GM12878 (cell line): Measurements from ENCODE around the gene TPPP. TPM values are rescaled to one million over a fixed set of nuclear protein-coding genes. Genes with fewer than 3 reads are reported as not detected.

ENCODE experiments used
- ATAC-seq: fragments of 200-7000 bp; cut with Tn5 transposase; 3 replicates; pipeline ENCODE4 v1.9.1; 2020; ENCODE audit warnings: mild to moderate bottlenecking, moderate library complexity
- BruUV-seq: library from RNA; stranded (reverse); fragments of 400-500 nt; replicated peaks from 2 replicates; lab custom pipeline; 2021; lab: Mats Ljungman, UMichigan
- CTCF ChIA-PET: fragments of 300-600 bp; sonication (Branson Sonifier 250); formaldehyde crosslinking; extraction: SDS; loops from one replicate; lab custom pipeline; 2021; ENCODE audit warnings: inconsistent platforms; lab: Yijun Ruan, JAX
- POLR2A ChIA-PET: fragments of 350-600 bp; formaldehyde crosslinking; extraction: SDS; loops from one replicate; lab custom pipeline; 2021; ENCODE audit warnings: inconsistent platforms; lab: Charles Lee
- RAD21 ChIA-PET: fragments of 300-600 bp; sonication (Branson Sonifier 250); formaldehyde crosslinking; loops from one replicate; lab custom pipeline; 2023; ENCODE audit warnings: antibody characterized with exemption; ENCODE audit not compliant: unreplicated experiment; lab: Charles Lee
- SMC1A ChIA-PET: fragments of 300-600 bp; sonication (Branson Sonifier 250); formaldehyde crosslinking; loops from one replicate; lab custom pipeline; 2023; ENCODE audit not compliant: unreplicated experiment, uncharacterized antibody; lab: Charles Lee
- DNase-seq: peaks from one replicate; pipeline ENCODE4 v3.0.0-alpha.2; 2011; ENCODE audit warnings: low read depth, low spot score
- FAIRE-seq: peaks from 3 replicates; lab custom pipeline; 2011; peaks lifted over from hg19 to GRCh38; lab: Jason Lieb, UNC
- H2AFZ ChIP-seq: 2 replicates; pipeline ENCODE4 v1.6.0; 2011; ENCODE audit warnings: low read depth, low read length, control low read depth; ENCODE audit not compliant: control insufficient read depth
- H3K27ac ChIP-seq: 2 replicates; pipeline ENCODE4 v1.5.1; 2011; ENCODE audit warnings: control low read depth; ENCODE audit not compliant: control insufficient read depth, insufficient read depth
- H3K27me3 ChIP-seq, 2 experiments: replicated peaks in 1 of 2; 2 replicates each; pipeline versions ENCODE4 v1.6.0 to v1.6.1; 2011; ENCODE audit warnings: low read length in 1 of 2; ENCODE audit not compliant: control insufficient read depth in 2 of 2, insufficient read depth in 2 of 2
- H3K36me3 ChIP-seq, 2 experiments: 2 replicates each; pipeline ENCODE4 v1.5.1; 2011; ENCODE audit warnings: low read length in 1 of 2; ENCODE audit not compliant: control insufficient read depth in 2 of 2, insufficient read depth in 2 of 2
- H3K4me1 ChIP-seq: 2 replicates; pipeline ENCODE4 v1.6.1; 2011; ENCODE audit warnings: mild to moderate bottlenecking, low read length, moderate library complexity, mixed read lengths; ENCODE audit not compliant: control insufficient read depth, insufficient read depth
- H3K4me2 ChIP-seq: 2 replicates; pipeline ENCODE4 v1.6.0; 2011; ENCODE audit warnings: control low read depth; ENCODE audit not compliant: control insufficient read depth, insufficient read depth
- H3K4me3 ChIP-seq: fragments of 200-600 bp; sonication (generic); 2 replicates; pipeline ENCODE4 v1.5.1; 2016
- H3K79me2 ChIP-seq: 2 replicates; pipeline ENCODE4 v1.6.0; 2011; ENCODE audit warnings: low read length; ENCODE audit not compliant: control insufficient read depth, insufficient read depth
- H3K9ac ChIP-seq: 2 replicates; pipeline ENCODE4 v1.8.0; 2011; ENCODE audit warnings: low read length, control low read depth, mixed read lengths; ENCODE audit not compliant: control insufficient read depth, insufficient read depth
- H3K9me3 ChIP-seq: replicated peaks from 3 replicates; pipeline ENCODE4 v1.5.1; 2011; ENCODE audit warnings: mild to moderate bottlenecking, low read length; ENCODE audit not compliant: control insufficient read depth, insufficient read depth
- H4K20me1 ChIP-seq: 2 replicates; pipeline ENCODE4 v1.6.0; 2011; ENCODE audit not compliant: control insufficient read depth, insufficient read depth
- ATF3 ChIP-seq: IDR thresholded peaks from 2 replicates; pipeline ENCODE4 v1.6.1; 2011; ENCODE audit warnings: low read depth, mild to moderate bottlenecking, low read length, moderate library complexity, borderline replicate concordance; ENCODE audit errors: extremely low read depth
- BACH1 ChIP-seq: fragments of 450-650 bp; IDR thresholded peaks from 2 replicates; pipeline ENCODE4 v1.6.1; 2017; ENCODE audit warnings: mild to moderate bottlenecking, borderline replicate concordance
- CBX5 ChIP-seq: sonication (generic); IDR thresholded peaks from 2 replicates; pipeline ENCODE4 v1.6.1; 2016; ENCODE audit warnings: low read depth, moderate library complexity, mild to moderate bottlenecking, inconsistent platforms
- CHD1 ChIP-seq: IDR thresholded peaks from 2 replicates; pipeline ENCODE4 v1.6.1; 2012; ENCODE audit warnings: low read depth, low read length, improper control_type of control experiment
- E2F8 ChIP-seq: fragments of 450-650 bp; IDR thresholded peaks from 2 replicates; pipeline ENCODE4 v1.6.1; 2018; ENCODE audit warnings: mild to moderate bottlenecking, low read depth, moderate library complexity; ENCODE audit not compliant: partially characterized antibody
- HDAC2 ChIP-seq: fragments of 200-600 bp; sonication (generic); IDR thresholded peaks from 2 replicates; pipeline ENCODE4 v1.6.1; 2017
- KDM1A ChIP-seq: fragments of 200-600 bp; sonication (generic); IDR thresholded peaks from 2 replicates; pipeline ENCODE4 v1.6.1; 2016; ENCODE audit warnings: borderline replicate concordance
- MEF2B ChIP-seq: fragments of 450-650 bp; IDR thresholded peaks from 2 replicates; pipeline ENCODE4 v1.6.1; 2018; ENCODE audit warnings: mild to moderate bottlenecking, moderate library complexity; ENCODE audit not compliant: partially characterized antibody, poor library complexity, severe bottlenecking
- MXI1 ChIP-seq: fragments of 150-350 bp; IDR thresholded peaks from 2 replicates; pipeline ENCODE4 v1.6.1; 2011; ENCODE audit warnings: low read depth, mild to moderate bottlenecking, inconsistent platforms, low read length, improper control_type of control experiment
- MYB ChIP-seq: fragments of 150-350 bp; IDR thresholded peaks from 2 replicates; pipeline ENCODE4 v1.6.1; 2014; ENCODE audit warnings: mild to moderate bottlenecking, low read depth, low read length, borderline replicate concordance
- PAX8 ChIP-seq: fragments of 450-650 bp; IDR thresholded peaks from 2 replicates; pipeline ENCODE4 v1.6.1; 2017; ENCODE audit warnings: mild to moderate bottlenecking, moderate library complexity
- POLR2A ChIP-seq: IDR thresholded peaks from 2 replicates; pipeline ENCODE4 v1.6.1; 2011; ENCODE audit warnings: low read depth, mild to moderate bottlenecking, low read length
- RAD21 ChIP-seq: IDR thresholded peaks from 2 replicates; pipeline ENCODE4 v1.6.1; 2011; ENCODE audit warnings: mild to moderate bottlenecking, low read depth, low read length, moderate library complexity; ENCODE audit not compliant: insufficient read depth
- RELA ChIP-seq: fragments of 450-650 bp; IDR thresholded peaks from 2 replicates; pipeline ENCODE4 v1.8.0; 2014; ENCODE audit warnings: borderline replicate concordance; ENCODE audit not compliant: partially characterized antibody
- SP1 ChIP-seq: IDR thresholded peaks from one replicate; pipeline ENCODE4 v1.6.1; 2011; ENCODE audit warnings: low read depth, low read length
- ZBTB33 ChIP-seq: fragments of 450-650 bp; IDR thresholded peaks from 2 replicates; pipeline ENCODE4 v1.6.1; 2017; ENCODE audit warnings: mild to moderate bottlenecking
- ZNF687 ChIP-seq: fragments of 450-650 bp; IDR thresholded peaks from 2 replicates; pipeline ENCODE4 v1.6.1; 2017; ENCODE audit warnings: mild to moderate bottlenecking, moderate library complexity
- WGBS: methylation state at CpG from one replicate; pipeline ENCODE4 v1.1.6; 2016; ENCODE audit warnings: low lambda C conversion rate; ENCODE audit not compliant: insufficient replicate concordance, insufficient coverage; ENCODE audit errors: missing lambda C conversion rate; 5-methylcytosine and 5-hydroxymethylcytosine counted together
- in situ Hi-C: fragments of 300-500 bp; cut with MboI; formaldehyde crosslinking; loops from 9 replicates; pipeline ENCODE4 v1.14.3; 2018; ENCODE audit warnings: mixed read lengths
- intact Hi-C: fragments of 100-400 bp; cut with micrococcal nuclease; formaldehyde crosslinking; loops from one replicate; pipeline ENCODE4 v1.14.2; 2022; ENCODE audit not compliant: unreplicated experiment
- polyA plus RNA-seq, 11 experiments: library from polyadenylated mRNA; depleted of rRNA in 4 of 11; unstranded in 6 of 11; stranded (reverse) in 5 of 11; fragments of >200 nt; fragmentation: Nextera tagmentation in 4 of 11; fragmentation: Illumina TruSeq in 1 of 11; extraction: Ambion mirVana in 4 of 11; extraction: Trizol in 1 of 11; gene quantifications; 1 replicate in 1 of 11; 2 replicates in 10 of 11; pipeline versions ENCODE4 v1.2.1 to v1.2.3, GENCODE V29; 2011 to 2016; ENCODE audit warnings: inconsistent platforms in 2 of 11, missing spikeins in 2 of 11, low read depth in 1 of 11
- total RNA-seq, 4 experiments: library from RNA; depleted of rRNA in 3 of 4; stranded (reverse); fragments of >200 nt in 3 of 4; fragmentation: Illumina TruSeq in 1 of 4; extraction: Trizol in 1 of 4; gene quantifications; 2 replicates each; pipeline versions ENCODE4 v1.2.1 to v1.2.3, GENCODE V29; 2013 to 2021

Gene TPPP
- total and polyA plus RNA-seq, 10 of the 15 experiments (the other 5 are each of a cell fraction or from before 2014, with no cell fraction given): under 0.01 to 0.24 (median 0.04) TPM; not detected in 4

- Histone ChIP-seq H3K4me2 (no peak overlapping the region), H2AFZ (no peak overlapping the region), H4K20me1 (no peaks in the 10 kb centered on the region), H3K27ac (no peak overlapping the region), H3K79me2 (no peaks in the 10 kb centered on the region), H3K27me3 (no peaks in the 10 kb centered on the region), H3K4me1 (peaks cover 5% of the 10 kb centered on the region; the same call in 1 of the 2 replicates), H3K4me3 (no peak overlapping the region), H3K36me3 (peaks cover 11 to 39% of the 10 kb centered on the region in 2 experiments; a peak in 3 of 4 replicates), H3K9me3 (no peaks in the 10 kb centered on the region; the same call in 2 of the 3 replicates), H3K9ac (no peak overlapping the region)
- ChIA-PET CTCF (no interaction called here), POLR2A (no interaction called here), RAD21 (no interaction called here), SMC1A (no interaction called here)
- ATAC-seq (no peak), DNase-seq (no peak), FAIRE-seq (no peak)
- in situ Hi-C loops (no loop called here), intact Hi-C loops (no loop called here)
- no TSS peak for BruUV-seq
- WGBS: 97% methylated on average over 9 of the region's 9 CpGs
- TF ChIP-seq MXI1 (no peak), KDM1A (no peak), PAX8 (no peak), ATF3 (no peak), CHD1 (no peak), SP1 (no peak), HDAC2 (no peak), RELA (no peak), BACH1 (no peak), E2F8 (no peak), ZNF687 (no peak), MYB (no peak), MEF2B (no peak), CBX5 (no peak), ZBTB33 (no peak), RAD21 (no peak), POLR2A (no peak)
Observed at GRCh38 chr5:639253-639530, 54.0 kb downstream of the TPPP start.
